22Rv1 (cell line): ENCODE measurements around the gene OLFM1.

Experiments
- H3K27ac ChIP-seq: fragments of 450-650 bp; 2 replicates; pipeline ENCODE4 v1.5.1; 2017
- ZFX ChIP-seq: fragments of 450-650 bp; IDR thresholded peaks from 2 replicates; pipeline ENCODE4 v1.6.1; 2017; ENCODE audit warnings: antibody characterized with exemption, borderline replicate concordance
- TF ChIP-seq, protein P1 (sequence below): fragments of 450-650 bp; IDR thresholded peaks from 2 replicates; pipeline ENCODE4 v1.5.1; 2017; ENCODE audit warnings: mild to moderate bottlenecking

The OLFM1 gene

GRCh38 chr9:135083831-135084230, 3.6 kb upstream of the OLFM1 start:
- TF ChIP-seq, protein P1, sequence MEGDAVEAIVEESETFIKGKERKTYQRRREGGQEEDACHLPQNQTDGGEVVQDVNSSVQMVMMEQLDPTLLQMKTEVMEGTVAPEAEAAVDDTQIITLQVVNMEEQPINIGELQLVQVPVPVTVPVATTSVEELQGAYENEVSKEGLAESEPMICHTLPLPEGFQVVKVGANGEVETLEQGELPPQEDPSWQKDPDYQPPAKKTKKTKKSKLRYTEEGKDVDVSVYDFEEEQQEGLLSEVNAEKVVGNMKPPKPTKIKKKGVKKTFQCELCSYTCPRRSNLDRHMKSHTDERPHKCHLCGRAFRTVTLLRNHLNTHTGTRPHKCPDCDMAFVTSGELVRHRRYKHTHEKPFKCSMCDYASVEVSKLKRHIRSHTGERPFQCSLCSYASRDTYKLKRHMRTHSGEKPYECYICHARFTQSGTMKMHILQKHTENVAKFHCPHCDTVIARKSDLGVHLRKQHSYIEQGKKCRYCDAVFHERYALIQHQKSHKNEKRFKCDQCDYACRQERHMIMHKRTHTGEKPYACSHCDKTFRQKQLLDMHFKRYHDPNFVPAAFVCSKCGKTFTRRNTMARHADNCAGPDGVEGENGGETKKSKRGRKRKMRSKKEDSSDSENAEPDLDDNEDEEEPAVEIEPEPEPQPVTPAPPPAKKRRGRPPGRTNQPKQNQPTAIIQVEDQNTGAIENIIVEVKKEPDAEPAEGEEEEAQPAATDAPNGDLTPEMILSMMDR, result no peak
- no peak for TF ChIP-seq ZFX
- H3K27ac ChIP-seq, result no peak overlapping the region

GRCh38 chr9:135084262-135084661, 3.2 kb upstream of the OLFM1 start:
- no peak overlapping the region for H3K27ac ChIP-seq

GRCh38 chr9:135084881-135085760, 2.3 kb upstream of the OLFM1 start:
- no peak for TF ChIP-seq ZFX
- TF ChIP-seq, protein P1, result no peak
- no peak overlapping the region for H3K27ac ChIP-seq

More at GRCh38 chr9:135084262-135084661, 3.2 kb upstream of the OLFM1 start:
- no peak for TF ChIP-seq ZFX
- TF ChIP-seq, protein P1, result no peak

DNA sequence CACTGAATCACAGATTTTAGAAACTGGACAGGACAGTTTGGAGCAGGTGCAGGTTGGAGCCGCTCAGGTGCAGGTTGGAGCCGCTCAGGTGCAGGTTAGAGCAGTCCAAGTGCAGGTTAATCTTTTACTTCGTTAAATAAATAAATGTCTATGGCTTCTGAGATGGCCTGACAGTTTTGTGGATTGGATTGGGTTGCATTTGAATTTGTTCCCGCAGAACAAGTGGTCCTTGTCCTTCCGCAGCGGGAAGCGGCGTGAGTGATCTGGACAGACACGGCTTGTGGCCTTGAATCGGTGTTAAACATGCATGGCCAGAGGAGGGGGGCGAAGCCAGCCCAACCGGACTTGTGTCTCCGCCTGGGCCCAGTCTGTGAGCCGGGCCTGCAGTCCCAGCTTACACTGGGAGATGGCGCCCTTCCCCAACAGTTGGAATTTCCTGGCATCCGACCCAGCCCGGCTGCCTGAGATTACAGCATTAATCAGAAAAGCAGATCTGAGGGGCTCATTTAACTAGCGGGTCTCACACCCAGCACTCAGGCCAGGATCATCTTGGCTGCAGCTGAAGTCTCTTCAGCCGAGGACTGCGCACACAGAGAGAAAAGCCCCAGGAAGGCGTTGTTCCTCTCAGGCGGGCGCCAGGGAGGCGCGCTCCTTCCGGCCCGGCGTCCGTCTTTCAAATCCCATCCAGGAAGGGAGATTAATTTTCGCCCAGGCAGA, 1.5 kb upstream of the OLFM1 start:
- no peak overlapping the region for H3K27ac ChIP-seq
- TF ChIP-seq ZFX, result no peak
- TF ChIP-seq, protein P1, result peak; percentile 85

GRCh38 chr9:135086597-135087488, 625 bp upstream of the OLFM1 start:
- TF ChIP-seq ZFX, result no peak
- TF ChIP-seq, protein P1, result no peak
- H3K27ac ChIP-seq, result no peak overlapping the region

- no peak overlapping the region for H3K27ac ChIP-seq
- TF ChIP-seq, protein P1, result no peak
- TF ChIP-seq ZFX, result no peak
Observed at GRCh38 chr9:135087899-135088347, 455 bp downstream of the OLFM1 start.
